ENCODE measurements around the gene INTS14.

DNA sequence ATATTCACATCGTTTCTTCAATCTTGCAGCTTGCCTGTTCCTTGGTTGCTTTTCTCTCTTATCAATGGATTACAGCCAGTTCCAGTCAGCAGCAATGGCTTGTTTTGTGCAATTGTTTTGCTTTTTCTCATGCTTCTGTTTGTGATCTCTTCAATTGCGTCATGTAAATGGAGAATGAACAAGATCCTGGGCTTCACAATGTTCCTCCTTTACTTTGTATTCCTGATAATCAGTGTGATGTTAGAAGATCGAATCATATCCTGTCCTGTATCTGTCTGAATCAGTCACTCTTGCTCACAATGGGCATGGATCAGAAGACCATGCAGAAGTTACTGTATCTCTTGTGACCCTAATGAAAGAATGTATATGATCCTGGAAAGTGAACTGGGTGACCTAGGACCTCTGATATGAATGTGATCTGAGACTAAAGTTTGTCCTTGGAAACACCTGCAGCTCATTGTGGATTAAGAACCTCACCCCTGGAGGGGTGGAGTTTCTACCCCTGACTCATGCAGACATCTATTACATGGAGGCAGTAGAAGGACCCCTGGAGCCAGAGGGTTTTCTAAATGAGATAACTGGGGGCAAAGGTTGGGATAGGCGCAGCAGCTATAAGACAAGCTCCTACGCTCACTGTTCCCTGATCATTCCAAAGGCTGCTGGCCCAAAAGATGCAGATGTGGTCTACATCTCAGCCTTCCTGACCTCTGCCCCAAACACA is 43.0 kb upstream of the INTS14 start:
- TF ChIP-seq, protein P1, sequence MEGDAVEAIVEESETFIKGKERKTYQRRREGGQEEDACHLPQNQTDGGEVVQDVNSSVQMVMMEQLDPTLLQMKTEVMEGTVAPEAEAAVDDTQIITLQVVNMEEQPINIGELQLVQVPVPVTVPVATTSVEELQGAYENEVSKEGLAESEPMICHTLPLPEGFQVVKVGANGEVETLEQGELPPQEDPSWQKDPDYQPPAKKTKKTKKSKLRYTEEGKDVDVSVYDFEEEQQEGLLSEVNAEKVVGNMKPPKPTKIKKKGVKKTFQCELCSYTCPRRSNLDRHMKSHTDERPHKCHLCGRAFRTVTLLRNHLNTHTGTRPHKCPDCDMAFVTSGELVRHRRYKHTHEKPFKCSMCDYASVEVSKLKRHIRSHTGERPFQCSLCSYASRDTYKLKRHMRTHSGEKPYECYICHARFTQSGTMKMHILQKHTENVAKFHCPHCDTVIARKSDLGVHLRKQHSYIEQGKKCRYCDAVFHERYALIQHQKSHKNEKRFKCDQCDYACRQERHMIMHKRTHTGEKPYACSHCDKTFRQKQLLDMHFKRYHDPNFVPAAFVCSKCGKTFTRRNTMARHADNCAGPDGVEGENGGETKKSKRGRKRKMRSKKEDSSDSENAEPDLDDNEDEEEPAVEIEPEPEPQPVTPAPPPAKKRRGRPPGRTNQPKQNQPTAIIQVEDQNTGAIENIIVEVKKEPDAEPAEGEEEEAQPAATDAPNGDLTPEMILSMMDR (IDR thresholded peaks at IDR 0.05; ENCODE audit: insufficient read depth, low read depth, low read length), result no peak
- TF ChIP-seq EZH2 (IDR thresholded peaks at IDR 0.05; ENCODE audit: insufficient read depth, low read length), result no peak
